Thoracic aorta (tissue), 2 donors: ENCODE data around the gene XG. TPM values are rescaled to one million over a fixed set of nuclear protein-coding genes. Genes with fewer than 3 reads are reported as not detected.
"Not testable (repeated sequence)": the region's sequence is repeated elsewhere in the genome, so short reads cannot be mapped to it uniquely, and the experiment has no call there.

ENCODE experiments used
- ATAC-seq: fragments of 150-250 bp; one replicate; pipeline ENCODE4 v1.8.0; 2017; ENCODE audit warnings: low read depth; ENCODE audit not compliant: insufficient number of reproducible peaks, low FRiP score
- DNase-seq: peaks from one replicate; pipeline ENCODE4 v3.0.0-alpha.2; 2020; ENCODE audit warnings: low spot score
- H3K27ac ChIP-seq, 2 donors: fragments of 200-600 bp; sonication (generic); 1 replicate in 1 of 2; 2 replicates in 1 of 2; pipeline ENCODE4 v1.5.1; 2016; ENCODE audit warnings: mild to moderate bottlenecking in 2 of 2, moderate library complexity in 2 of 2
- H3K27me3 ChIP-seq: fragments of 200-600 bp; sonication (generic); replicated peaks from 2 replicates; pipeline ENCODE4 v1.6.0; 2016; ENCODE audit warnings: mild to moderate bottlenecking; ENCODE audit not compliant: insufficient read depth
- H3K36me3 ChIP-seq: fragments of 200-600 bp; sonication (generic); one replicate; pipeline ENCODE4 v1.5.1; 2016
- H3K4me1 ChIP-seq, 2 donors: fragments of 200-600 bp; sonication (generic); 1 replicate in 1 of 2; 2 replicates in 1 of 2; pipeline versions ENCODE4 v1.5.1 to v1.6.0; 2016; ENCODE audit warnings: low read depth in 2 of 2, mild to moderate bottlenecking in 1 of 2; ENCODE audit not compliant: control insufficient read depth in 1 of 2
- H3K4me3 ChIP-seq: fragments of 200-600 bp; sonication (generic); 2 replicates; pipeline ENCODE4 v1.5.1; 2016; ENCODE audit warnings: mild to moderate bottlenecking
- H3K9me3 ChIP-seq: fragments of 200-600 bp; sonication (generic); 2 replicates; pipeline ENCODE4 v1.5.1; 2016
- total RNA-seq, 2 donors: library from RNA; depleted of rRNA; stranded (reverse); fragments of >200 nt; gene quantifications; one replicate each; pipeline versions ENCODE4 v1.1.0 to v1.2.3, GENCODE V29; 2016
- TF ChIP-seq, protein P1 (sequence below): fragments of 200-600 bp; sonication (generic); IDR thresholded peaks from one replicate; pipeline ENCODE4 v1.5.1; 2019; ENCODE audit warnings: antibody characterized with exemption

Gene XG
- total RNA-seq, 2 donors from 2014 or later: 18.1 to 29.6 TPM

DNA sequence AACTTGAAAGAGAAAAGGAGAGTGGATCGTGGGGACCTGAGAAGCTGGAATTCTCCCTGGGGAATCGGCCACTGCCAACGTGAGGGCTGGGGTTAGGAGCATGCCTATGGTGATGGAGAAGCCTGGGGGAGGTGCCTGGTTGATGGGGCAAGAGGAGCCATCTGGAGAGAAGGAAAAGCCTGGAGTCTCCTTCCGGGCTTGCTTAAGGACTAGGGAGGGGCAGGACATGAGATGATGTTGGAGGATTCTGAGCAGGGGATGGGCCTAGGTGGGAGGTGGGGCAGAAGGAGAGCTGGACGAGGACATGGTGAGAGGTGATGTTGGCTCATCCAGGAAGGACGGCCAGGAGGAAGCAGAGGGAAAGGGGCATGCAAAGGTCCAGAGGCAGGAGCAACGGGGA is 41.9 kb downstream of the XG start:
- TF ChIP-seq, protein P1, sequence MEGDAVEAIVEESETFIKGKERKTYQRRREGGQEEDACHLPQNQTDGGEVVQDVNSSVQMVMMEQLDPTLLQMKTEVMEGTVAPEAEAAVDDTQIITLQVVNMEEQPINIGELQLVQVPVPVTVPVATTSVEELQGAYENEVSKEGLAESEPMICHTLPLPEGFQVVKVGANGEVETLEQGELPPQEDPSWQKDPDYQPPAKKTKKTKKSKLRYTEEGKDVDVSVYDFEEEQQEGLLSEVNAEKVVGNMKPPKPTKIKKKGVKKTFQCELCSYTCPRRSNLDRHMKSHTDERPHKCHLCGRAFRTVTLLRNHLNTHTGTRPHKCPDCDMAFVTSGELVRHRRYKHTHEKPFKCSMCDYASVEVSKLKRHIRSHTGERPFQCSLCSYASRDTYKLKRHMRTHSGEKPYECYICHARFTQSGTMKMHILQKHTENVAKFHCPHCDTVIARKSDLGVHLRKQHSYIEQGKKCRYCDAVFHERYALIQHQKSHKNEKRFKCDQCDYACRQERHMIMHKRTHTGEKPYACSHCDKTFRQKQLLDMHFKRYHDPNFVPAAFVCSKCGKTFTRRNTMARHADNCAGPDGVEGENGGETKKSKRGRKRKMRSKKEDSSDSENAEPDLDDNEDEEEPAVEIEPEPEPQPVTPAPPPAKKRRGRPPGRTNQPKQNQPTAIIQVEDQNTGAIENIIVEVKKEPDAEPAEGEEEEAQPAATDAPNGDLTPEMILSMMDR: no peak
- Histone ChIP-seq H3K4me1 (no peaks in the 10 kb centered on the region), H3K27me3 (no peaks in the 10 kb centered on the region), H3K4me3 (no peak overlapping the region), H3K9me3 (no peaks in the 10 kb centered on the region), H3K27ac (no peak overlapping the region), H3K36me3 (no peaks in the 10 kb centered on the region)
- DNase-seq (no peak), ATAC-seq (no peak)

DNA sequence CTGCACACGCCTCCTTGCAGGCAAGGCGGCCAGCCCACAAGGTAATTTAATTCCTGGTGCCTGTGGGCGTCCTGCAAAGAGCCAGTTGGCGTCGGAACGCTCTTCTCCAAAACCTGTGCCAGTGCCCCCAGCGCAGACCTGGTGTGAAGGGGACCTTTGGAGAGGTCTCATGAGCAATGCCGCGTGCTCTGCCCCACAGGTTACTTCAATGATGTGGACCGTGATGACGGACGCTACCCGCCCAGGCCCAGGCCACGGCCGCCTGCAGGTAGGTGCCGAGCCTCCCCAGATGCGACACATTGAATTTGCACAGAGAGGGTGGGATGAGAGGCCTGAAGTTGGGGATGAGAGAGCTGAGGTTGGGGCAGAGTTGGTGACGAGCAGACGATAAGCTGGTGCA is 42.5 kb downstream of the XG start:
- TF ChIP-seq, protein P1: no peak

DNA sequence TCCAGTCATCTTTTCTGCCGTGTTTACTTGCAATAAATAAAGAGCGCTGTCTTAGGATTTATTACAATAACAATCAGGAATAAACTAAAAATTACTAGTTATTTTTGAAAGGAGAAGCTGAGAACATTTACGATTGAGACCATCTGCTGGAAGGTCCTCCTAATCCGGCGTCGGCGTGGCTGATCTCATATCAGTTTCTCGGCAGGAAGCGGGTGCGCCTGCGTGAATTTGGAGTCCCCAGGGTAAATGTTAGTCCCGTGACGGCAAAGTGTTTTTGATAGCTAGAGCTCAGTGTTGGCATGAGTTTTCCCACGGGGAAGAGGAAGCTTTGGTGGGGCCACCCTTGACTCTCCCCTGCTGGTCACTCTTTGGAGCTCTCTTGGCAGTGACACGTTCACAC is 45.0 kb downstream of the XG start:
- ATAC-seq, H3K4me3 ChIP-seq, H3K4me1 ChIP-seq: not testable (repeated sequence)

More for the DNA sequence above, 42.5 kb downstream of the XG start:
- Histone ChIP-seq H3K4me1 (no peaks in the 10 kb centered on the region), H3K27ac (no peak overlapping the region), H3K36me3 (no peaks in the 10 kb centered on the region), H3K9me3 (no peaks in the 10 kb centered on the region), H3K4me3 (no peak overlapping the region), H3K27me3 (no peaks in the 10 kb centered on the region)
- ATAC-seq (no peak), DNase-seq (no peak)

DNA sequence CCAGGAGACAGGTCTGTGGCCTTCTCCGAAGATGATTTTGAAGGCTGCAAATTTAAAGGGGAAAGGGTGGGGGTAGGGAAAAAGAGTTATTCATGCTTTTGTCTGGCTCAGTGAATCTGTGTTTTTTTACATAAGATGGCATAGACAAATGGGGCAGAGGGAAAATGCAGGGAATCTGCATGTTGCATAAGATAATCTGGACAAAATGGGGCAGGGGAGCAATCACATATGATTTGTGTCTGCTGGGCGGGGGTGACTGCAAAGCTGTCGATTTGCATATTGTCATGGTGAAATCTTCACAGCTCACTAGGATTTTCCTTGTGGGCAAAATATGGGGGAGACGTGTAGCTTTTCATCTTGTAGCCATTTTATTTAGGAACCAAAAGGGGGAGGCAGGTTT is 47.5 kb downstream of the XG start:
- Histone ChIP-seq H3K9me3 (no peaks in the 10 kb centered on the region), H3K4me1 (no peaks in the 10 kb centered on the region), H3K27me3 (no peaks in the 10 kb centered on the region), H3K4me3 (no peak overlapping the region), H3K36me3 (no peaks in the 10 kb centered on the region), H3K27ac (no peak overlapping the region)
- TF ChIP-seq, protein P1: no peak
- no peak for ATAC-seq
- no peak for DNase-seq

More for the DNA sequence above, 45.0 kb downstream of the XG start:
- H3K27me3 ChIP-seq, H3K36me3 ChIP-seq, DNase-seq, H3K9me3 ChIP-seq, H3K27ac ChIP-seq: not testable (repeated sequence)

DNA sequence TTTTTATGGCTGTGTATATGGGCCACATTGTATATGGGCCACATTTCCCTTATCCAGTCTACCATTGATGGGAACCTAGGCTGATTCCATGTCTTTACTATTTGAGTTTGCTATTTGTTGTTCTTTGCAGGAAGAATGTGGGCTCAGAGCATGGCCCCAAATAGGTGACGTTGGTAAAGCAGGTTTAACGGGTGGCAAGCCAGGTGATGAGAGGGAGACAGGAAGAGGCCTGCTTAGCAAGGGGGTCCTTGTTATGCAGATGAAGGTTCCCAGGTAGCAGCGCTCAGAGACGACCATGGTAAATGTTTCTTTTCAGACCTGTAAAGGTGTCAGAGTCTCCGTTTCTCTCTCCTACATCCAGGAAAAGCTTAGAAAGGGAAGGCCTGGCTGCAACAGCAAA is 48.1 kb downstream of the XG start:
- H3K27ac ChIP-seq, ATAC-seq, DNase-seq, H3K4me3 ChIP-seq, H3K36me3 ChIP-seq, H3K9me3 ChIP-seq, H3K4me1 ChIP-seq, H3K27me3 ChIP-seq: not testable (repeated sequence)

DNA sequence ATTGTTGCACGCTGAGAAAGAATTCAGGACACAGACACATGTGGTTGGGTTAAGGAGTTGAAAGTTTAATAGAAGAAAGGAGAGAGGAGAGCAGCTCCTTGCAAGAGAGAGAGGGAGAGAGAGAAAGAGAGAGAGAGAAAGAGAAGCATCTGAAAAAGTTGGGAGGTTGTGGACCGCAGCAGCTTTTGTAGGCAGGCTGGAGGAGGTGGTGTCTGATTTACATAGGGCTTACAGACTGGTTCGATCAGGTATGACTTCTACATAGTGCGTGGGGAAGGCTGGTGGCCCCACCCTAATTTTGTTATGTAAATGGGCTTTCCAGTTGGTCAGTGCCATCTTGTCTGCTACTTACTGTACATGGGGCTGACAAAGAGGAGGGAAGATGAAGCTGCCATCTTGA is 49.4 kb downstream of the XG start:
- H3K27ac ChIP-seq: no peak overlapping the region
- H3K4me3 ChIP-seq: no peak overlapping the region
- H3K27me3 ChIP-seq: no peaks in the 10 kb centered on the region
- no peaks in the 10 kb centered on the region for H3K9me3 ChIP-seq
- TF ChIP-seq, protein P1: no peak
- H3K4me1 ChIP-seq: no peaks in the 10 kb centered on the region
- no peaks in the 10 kb centered on the region for H3K36me3 ChIP-seq
- no peak for DNase-seq
- ATAC-seq: no peak

DNA sequence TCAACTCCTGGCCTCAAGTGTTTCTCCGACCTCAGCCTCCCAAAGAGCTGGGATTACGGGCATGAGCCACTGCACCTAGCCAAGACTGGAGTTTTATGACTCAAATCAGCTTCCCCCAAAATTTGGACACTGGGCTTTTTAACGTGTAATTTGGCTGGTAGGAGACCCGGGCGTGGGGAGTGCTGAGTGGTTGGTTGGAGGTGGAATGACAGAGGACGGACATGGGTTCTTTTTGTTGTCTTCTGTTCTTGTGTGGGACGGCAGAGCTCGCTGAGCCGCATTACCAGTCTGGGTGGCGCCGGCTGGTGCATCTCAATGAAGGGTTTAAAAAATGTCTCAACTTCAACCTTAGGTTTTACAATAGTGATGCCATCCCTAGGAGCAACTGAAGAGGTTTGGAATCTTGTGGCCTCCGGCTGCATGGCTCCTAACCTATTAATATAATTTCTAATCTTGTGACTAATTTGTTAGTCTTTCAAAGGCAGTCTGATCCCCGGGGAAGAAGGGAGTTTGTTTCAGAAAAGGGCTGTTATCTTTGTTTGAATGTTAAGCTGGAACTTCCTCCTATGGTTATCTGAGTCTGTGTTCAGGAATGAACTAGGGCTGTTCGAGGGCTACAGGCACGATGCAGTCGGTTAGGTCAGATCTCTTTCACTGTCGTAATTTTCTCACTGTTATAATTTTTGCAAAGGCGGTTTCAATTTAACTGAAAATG is 50.7 kb downstream of the XG start:
- DNase-seq, H3K9me3 ChIP-seq, H3K4me1 ChIP-seq, H3K27me3 ChIP-seq, H3K36me3 ChIP-seq, H3K4me3 ChIP-seq, H3K27ac ChIP-seq, ATAC-seq: not testable (repeated sequence)

DNA sequence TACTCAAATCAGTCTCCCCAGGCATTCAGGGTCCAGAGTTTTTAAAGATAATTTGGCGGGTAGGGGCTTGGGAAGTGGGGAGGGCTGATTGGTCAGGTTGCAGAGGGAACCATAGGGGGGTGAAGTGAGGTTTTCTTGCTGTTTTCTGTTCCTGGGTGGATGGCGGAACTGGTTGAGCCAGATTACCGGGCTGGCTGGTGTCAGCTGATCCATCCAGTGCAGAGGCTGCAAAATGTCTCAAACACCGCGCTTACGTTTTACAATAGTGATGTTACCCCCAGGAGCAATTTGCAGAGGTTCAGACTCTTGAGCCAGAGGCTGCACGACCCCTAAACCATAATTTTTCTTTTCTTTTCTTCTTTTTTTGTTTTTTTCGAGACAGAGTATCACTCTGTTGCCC is 51.6 kb downstream of the XG start:
- H3K27me3 ChIP-seq, DNase-seq, H3K9me3 ChIP-seq, H3K36me3 ChIP-seq, ATAC-seq, H3K4me1 ChIP-seq, H3K4me3 ChIP-seq: not testable (repeated sequence)
- peak overlapping the region in 1 of 2 donors; percentile 79 for H3K27ac ChIP-seq

DNA sequence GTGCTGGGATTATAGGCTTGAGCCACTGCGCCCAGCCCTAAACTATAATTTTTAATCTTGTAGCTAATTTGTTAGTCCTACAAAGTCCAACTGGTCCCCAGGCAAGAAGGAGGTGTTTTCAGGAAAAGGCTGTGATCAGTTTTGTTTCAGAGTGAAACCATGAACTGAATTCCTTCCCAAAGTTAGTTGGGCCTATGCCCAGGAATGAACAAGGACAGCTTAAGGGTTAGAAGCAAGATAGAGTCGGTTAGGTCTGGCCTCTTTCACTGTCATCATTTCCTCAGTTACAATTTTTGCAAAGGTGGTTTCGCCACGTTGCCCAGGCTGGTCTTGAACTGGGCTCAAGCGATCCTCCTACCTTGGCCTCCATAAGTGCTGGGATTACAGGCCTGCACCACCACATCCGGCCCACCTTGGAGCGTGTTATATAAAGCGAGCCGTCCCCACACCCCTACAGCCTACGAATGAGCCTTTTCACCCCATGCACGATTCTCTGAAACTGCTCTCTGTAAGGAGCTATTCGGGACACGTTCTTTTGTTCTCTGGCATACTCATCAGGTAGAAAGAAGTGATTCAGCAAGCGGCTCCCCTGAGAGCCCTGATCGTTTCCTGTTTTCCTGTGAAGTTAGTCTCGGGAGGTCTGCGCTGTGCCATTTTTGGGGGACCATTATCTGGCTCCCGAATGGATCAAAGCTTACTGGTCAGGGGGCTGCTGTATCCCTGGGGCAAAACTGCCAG is 52.4 kb downstream of the XG start:
- not testable (repeated sequence) for H3K4me1 ChIP-seq, H3K4me3 ChIP-seq, ATAC-seq, H3K9me3 ChIP-seq, H3K27me3 ChIP-seq, DNase-seq, H3K36me3 ChIP-seq
- H3K27ac ChIP-seq: peak overlapping the region; percentile 68 to 79
